H1 (cell line): ENCODE results near the gene BTBD10. TPM values are rescaled to one million over a fixed set of nuclear protein-coding genes. Genes with fewer than 3 reads are reported as not detected.

ENCODE experiments used
- CTCF ChIA-PET: fragments of 300-600 bp; sonication (Branson Sonifier 250); formaldehyde crosslinking; loops from one replicate; lab custom pipeline; 2021; ENCODE audit not compliant: partially characterized antibody; lab: Charles Lee
- POLR2A ChIA-PET: fragments of 300-600 bp; sonication (Branson Sonifier 250); formaldehyde crosslinking; loops from one replicate; lab custom pipeline; 2021; ENCODE audit warnings: inconsistent platforms; ENCODE audit not compliant: partially characterized antibody; lab: Charles Lee
- DNase-seq, 2 experiments: peaks; one replicate each; pipeline versions ENCODE4 v3.0.0 to v3.0.0-alpha.2; 2010 to 2022; ENCODE audit warnings: low spot score in 2 of 2, low read depth in 1 of 2, mixed read lengths in 1 of 2
- FAIRE-seq: peaks from 2 replicates; lab custom pipeline; 2011; peaks lifted over from hg19 to GRCh38; lab: Jason Lieb, UNC
- H2AFZ ChIP-seq: 2 replicates; pipeline ENCODE4 v1.8.1; 2012; ENCODE audit warnings: low read length, inconsistent platforms
- H2AK5ac ChIP-seq: 2 replicates; pipeline ENCODE4 v1.6.1; 2013; ENCODE audit warnings: low read depth, low read length
- H2BK120ac ChIP-seq: replicated peaks from 2 replicates; pipeline ENCODE3; 2013; ENCODE audit warnings: low read depth, low read length, inconsistent platforms
- H2BK12ac ChIP-seq: 2 replicates; pipeline ENCODE4 v1.6.1; 2013; ENCODE audit warnings: low read depth, low read length
- H2BK15ac ChIP-seq: 2 replicates; pipeline ENCODE4 v1.6.1; 2013; ENCODE audit warnings: low read length
- H2BK20ac ChIP-seq: 2 replicates; pipeline ENCODE4 v1.6.1; 2013; ENCODE audit warnings: low read length
- H2BK5ac ChIP-seq: 2 replicates; pipeline ENCODE4 v1.6.1; 2013; ENCODE audit warnings: low read depth, low read length
- H3K14ac ChIP-seq: 2 replicates; pipeline ENCODE4 v1.6.1; 2013; ENCODE audit warnings: inconsistent platforms; ENCODE audit not compliant: insufficient read length
- H3K18ac ChIP-seq: 2 replicates; pipeline ENCODE4 v1.6.1; 2013; ENCODE audit warnings: low read length; ENCODE audit errors: extremely low read depth
- H3K23ac ChIP-seq: 2 replicates; pipeline ENCODE4 v1.6.1; 2013; ENCODE audit warnings: inconsistent platforms; ENCODE audit not compliant: insufficient read length
- H3K23me2 ChIP-seq: 2 replicates; pipeline ENCODE4 v1.6.1; 2013; ENCODE audit warnings: low read depth, low read length
- H3K27ac ChIP-seq: 2 replicates; pipeline ENCODE4 v1.6.1; 2011; ENCODE audit warnings: low read depth, low read length, inconsistent platforms
- H3K27me3 ChIP-seq, 4 experiments: replicated peaks in 1 of 4; 1 replicate in 1 of 4; 2 replicates in 3 of 4; pipeline versions ENCODE4 v1.6.1 to v1.8.1; 2011 to 2013; ENCODE audit warnings: low read length in 3 of 4, mild to moderate bottlenecking in 3 of 4, inconsistent platforms in 2 of 4, mixed read lengths in 2 of 4, moderate library complexity in 1 of 4; ENCODE audit not compliant: control insufficient read depth in 3 of 4, insufficient read depth in 3 of 4; ENCODE audit errors: extremely low read depth in 1 of 4
- H3K36me3 ChIP-seq, 4 experiments: 2 replicates each; pipeline versions ENCODE4 v1.6.1 to v1.8.1; 2011 to 2013; ENCODE audit warnings: mild to moderate bottlenecking in 4 of 4, low read length in 3 of 4, moderate library complexity in 2 of 4, control low read depth in 1 of 4, inconsistent platforms in 1 of 4; ENCODE audit not compliant: insufficient read depth in 4 of 4, control insufficient read depth in 2 of 4
- H3K4ac ChIP-seq: replicated peaks from 2 replicates; pipeline ENCODE3; 2013; ENCODE audit warnings: low read length, low read depth, mixed read lengths, inconsistent platforms; ENCODE audit not compliant: insufficient read length
- H3K4me1 ChIP-seq, 4 experiments: replicated peaks in 1 of 4; 1 replicate in 1 of 4; 2 replicates in 3 of 4; pipeline versions ENCODE4 v1.6.1 to v1.8.1; 2011 to 2013; ENCODE audit warnings: low read length in 3 of 4, inconsistent platforms in 2 of 4, mixed read lengths in 1 of 4; ENCODE audit not compliant: insufficient read depth in 4 of 4, control insufficient read depth in 3 of 4
- H3K4me2 ChIP-seq, 2 experiments: 2 replicates each; pipeline versions ENCODE4 v1.6.1 to v1.8.1; 2011 to 2013; ENCODE audit warnings: low read depth in 2 of 2, low read length in 2 of 2, control low read depth in 1 of 2, inconsistent platforms in 1 of 2, mild to moderate bottlenecking in 1 of 2; ENCODE audit not compliant: insufficient read depth in 1 of 2
- H3K4me3 ChIP-seq, 4 experiments: fragments of 200-600, 300-600 bp in 1 of 4; sonication (generic), shearing (Covaris generic), sonication (Bioruptor Twin) in 1 of 4; 2 replicates each; pipeline versions ENCODE4 v1.5.1 to v1.8.1; 2011 to 2016; ENCODE audit warnings: low read length in 4 of 4, low read depth in 3 of 4, control low read depth in 2 of 4, inconsistent platforms in 2 of 4, mild to moderate bottlenecking in 2 of 4, mixed read lengths in 1 of 4, moderate library complexity in 1 of 4; ENCODE audit not compliant: insufficient read depth in 2 of 4; ENCODE audit errors: extremely low read depth in 1 of 4
- H3K56ac ChIP-seq: replicated peaks from 2 replicates; pipeline ENCODE3; 2013; ENCODE audit warnings: low read depth, mild to moderate bottlenecking, mixed read lengths, low read length, inconsistent platforms; ENCODE audit not compliant: insufficient read length
- H3K79me1 ChIP-seq: 2 replicates; pipeline ENCODE4 v1.6.1; 2013; ENCODE audit warnings: low read depth, low read length, control low read depth
- H3K79me2 ChIP-seq, 2 experiments: 2 replicates each; pipeline versions ENCODE4 v1.6.1 to v1.8.1; 2012 to 2013; ENCODE audit warnings: low read length in 2 of 2, mild to moderate bottlenecking in 2 of 2, inconsistent platforms in 1 of 2; ENCODE audit not compliant: insufficient read depth in 2 of 2, control insufficient read depth in 1 of 2
- H3K9ac ChIP-seq, 4 experiments: replicated peaks in 1 of 4; 1 replicate in 1 of 4; 2 replicates in 3 of 4; pipeline versions ENCODE4 v1.6.1 to v1.8.1; 2011 to 2013; ENCODE audit warnings: low read depth in 3 of 4, low read length in 3 of 4, control low read depth in 2 of 4, mild to moderate bottlenecking in 2 of 4, moderate library complexity in 2 of 4, inconsistent platforms in 1 of 4; ENCODE audit errors: extremely low read depth in 1 of 4
- H3K9me3 ChIP-seq, 2 experiments: 2 replicates each; pipeline versions ENCODE4 v1.6.1 to v1.8.1; 2012 to 2013; ENCODE audit warnings: mild to moderate bottlenecking in 2 of 2, moderate library complexity in 2 of 2, control low read depth in 1 of 2, inconsistent platforms in 1 of 2, low read depth in 1 of 2, low read length in 1 of 2, mixed read lengths in 1 of 2; ENCODE audit not compliant: insufficient read depth in 2 of 2
- H4K20me1 ChIP-seq, 2 experiments: replicated peaks in 1 of 2; 2 replicates each; pipeline versions ENCODE3 to v1.8.1; 2011 to 2013; ENCODE audit warnings: inconsistent platforms in 2 of 2, low read length in 2 of 2, mild to moderate bottlenecking in 1 of 2; ENCODE audit not compliant: insufficient read depth in 2 of 2, control insufficient read depth in 1 of 2
- H4K5ac ChIP-seq: 2 replicates; pipeline ENCODE4 v1.6.1; 2013; ENCODE audit warnings: low read length, low read depth, mixed read lengths, inconsistent platforms; ENCODE audit not compliant: insufficient read length
- H4K8ac ChIP-seq: 2 replicates; pipeline ENCODE4 v1.8.0; 2013; ENCODE audit warnings: mild to moderate bottlenecking, moderate library complexity, low read length, inconsistent platforms; ENCODE audit not compliant: insufficient read depth; ENCODE audit errors: extremely low read depth
- H4K91ac ChIP-seq: replicated peaks from 2 replicates; pipeline ENCODE3; 2013; ENCODE audit warnings: low read length, mixed read lengths, inconsistent platforms; ENCODE audit not compliant: insufficient read length
- CBX8 ChIP-seq: fragments of 300-800, 300-1000 bp; sonication (generic); IDR thresholded peaks from 2 replicates; pipeline ENCODE4 v1.7.1; 2016; ENCODE audit warnings: low read depth, low read length, borderline replicate concordance
- CHD1 ChIP-seq: IDR thresholded peaks from 2 replicates; pipeline ENCODE4 v1.6.1; 2012; ENCODE audit warnings: low read depth, low read length, improper control_type of control experiment
- EP300 ChIP-seq, 2 experiments: IDR thresholded peaks; 1 replicate in 1 of 2; 2 replicates in 1 of 2; pipeline ENCODE4 v1.6.1; 2011 to 2012; ENCODE audit warnings: low read depth in 2 of 2, low read length in 2 of 2, mild to moderate bottlenecking in 2 of 2, borderline replicate concordance in 1 of 2, inconsistent platforms in 1 of 2, moderate library complexity in 1 of 2
- HDAC6 ChIP-seq: IDR thresholded peaks from one replicate; pipeline ENCODE4 v1.7.1; 2012; ENCODE audit warnings: low read depth, mild to moderate bottlenecking, inconsistent platforms, low read length, moderate library complexity
- KDM4A ChIP-seq: IDR thresholded peaks from one replicate; pipeline ENCODE4 v1.7.1; 2012; ENCODE audit warnings: low read depth, mild to moderate bottlenecking, moderate library complexity, low read length, inconsistent platforms; ENCODE audit not compliant: severe bottlenecking
- KDM5A ChIP-seq: fragments of 200-600 bp; IDR thresholded peaks from 2 replicates; pipeline ENCODE4 v1.7.1; 2012; ENCODE audit warnings: mild to moderate bottlenecking, low read length, inconsistent platforms, mixed read lengths
- RFX5 ChIP-seq: IDR thresholded peaks from 2 replicates; pipeline ENCODE4 v1.6.1; 2011; ENCODE audit warnings: low read depth, low read length, improper control_type of control experiment, borderline replicate concordance
- RNF2 ChIP-seq: fragments of 200-900, 300-1000 bp; sonication (generic); IDR thresholded peaks from 2 replicates; pipeline ENCODE4 v1.7.1; 2016; ENCODE audit warnings: borderline replicate concordance, low read depth, mild to moderate bottlenecking, antibody characterized with exemption, low read length; ENCODE audit not compliant: poor library complexity, severe bottlenecking; ENCODE audit errors: missing control alignments
- SRF ChIP-seq: IDR thresholded peaks from 2 replicates; pipeline ENCODE4 v1.6.1; 2011; ENCODE audit warnings: mild to moderate bottlenecking, low read depth, low read length, moderate library complexity
- TAF7 ChIP-seq: optimal IDR thresholded peaks from 2 replicates; pipeline ENCODE3; 2011; ENCODE audit warnings: low read depth, mild to moderate bottlenecking, inconsistent platforms, low read length, moderate library complexity, borderline replicate concordance
- TBP ChIP-seq: IDR thresholded peaks from 2 replicates; pipeline ENCODE4 v1.6.1; 2011; ENCODE audit warnings: low read depth, low read length, improper control_type of control experiment
- WGBS, 2 experiments: shearing (Covaris generic) in 1 of 2; methylation state at CpG; one replicate each; pipeline versions ENCODE4 v1.1.6 to v1.1.7; 2013 to 2015; ENCODE audit warnings: low lambda C conversion rate in 2 of 2, mixed read lengths in 2 of 2, inconsistent platforms in 1 of 2, low coverage in 1 of 2, missing lambda C conversion rate in 1 of 2; ENCODE audit not compliant: insufficient replicate concordance in 2 of 2, insufficient coverage in 1 of 2, insufficient read length in 1 of 2; ENCODE audit errors: extremely low coverage in 1 of 2, missing lambda C conversion rate in 1 of 2; 5-methylcytosine and 5-hydroxymethylcytosine counted together
- polyA plus RNA-seq, 7 experiments: library from polyadenylated mRNA; depleted of rRNA in 3 of 7; stranded (reverse) in 5 of 7; unstranded in 2 of 7; fragments of >200 nt in 5 of 7; fragments of 200-250 nt in 2 of 7; gene quantifications; 1 replicate in 5 of 7; 2 replicates in 1 of 7; 4 replicates in 1 of 7; pipeline versions ENCODE4 v1.2.1 to v1.2.3, GENCODE V29; 2011 to 2013; ENCODE audit warnings: missing spikeins in 2 of 7, mixed read lengths in 2 of 7
- total RNA-seq: library from RNA; stranded (reverse); fragmentation: NEBNext Ultra II Directional; extraction: Animal tissue kit (Norgen Biotek cat#: 25700); gene quantifications from 2 replicates; pipeline ENCODE4 v1.2.1, GENCODE V29; 2021

The BTBD10 gene
- total and polyA plus RNA-seq, 2 of the 8 experiments (the other 6 are each of a cell fraction or from before 2014, with no cell fraction given): 13.8 to 22.2 TPM

DNA sequence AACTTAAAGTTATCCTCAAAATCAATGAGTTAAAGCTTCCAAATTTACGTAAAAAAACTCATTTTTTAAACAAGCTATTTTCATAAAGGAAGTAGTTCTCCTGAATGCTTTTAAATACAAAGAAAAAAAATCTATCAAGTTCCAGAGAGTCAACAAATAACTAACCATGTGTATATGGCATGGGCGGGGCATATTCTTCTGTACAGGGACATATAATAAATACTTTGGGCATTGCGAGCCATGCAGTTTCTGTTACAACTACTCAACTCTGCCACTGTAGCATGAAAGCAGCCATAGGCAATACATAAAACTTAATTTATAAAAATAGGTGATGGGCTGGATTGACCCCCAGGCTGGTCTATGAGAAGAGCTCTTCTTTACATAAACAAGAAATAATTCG is 57.8 kb downstream of the BTBD10 start:
- Histone ChIP-seq H4K5ac (no peak overlapping the region), H3K4ac (no peak overlapping the region), H4K91ac (no peak overlapping the region), H2BK15ac (no peak overlapping the region), H2BK5ac (no peak overlapping the region), H3K27me3 (no peaks in the 10 kb centered on the region), H2AFZ (no peak overlapping the region), H3K27ac (no peak overlapping the region), H3K23ac (no peak overlapping the region), H3K14ac (no peak overlapping the region), H3K56ac (no peak overlapping the region), H3K23me2 (peaks cover 2% of the 10 kb centered on the region; the same call in 1 of the 2 replicates), H3K4me1 (no peaks in the 10 kb centered on the region), H4K20me1 (peaks cover 2 to 3% of the 10 kb centered on the region in 2 experiments), H2BK12ac (no peak overlapping the region), H3K9me3 (peaks cover 4 to 6% of the 10 kb centered on the region in 2 experiments), H2BK20ac (no peak overlapping the region), H3K36me3 (peaks cover 0 to 14% (median 7%) of the 10 kb centered on the region in 4 experiments; a peak in 6 of 8 replicates), H2AK5ac (no peak overlapping the region), H3K4me2 (no peak overlapping the region), H3K18ac (no peak overlapping the region), H3K9ac (no peak overlapping the region), H3K4me3 (no peak overlapping the region), H3K79me1 (no peaks in the 10 kb centered on the region), H2BK120ac (no peak overlapping the region), H4K8ac (no peak overlapping the region), H3K79me2 (no peaks in the 10 kb centered on the region)
- no peak for FAIRE-seq
- ChIA-PET CTCF (no interaction called here), POLR2A (no interaction called here)
- no peak for DNase-seq
- no peak for TF ChIP-seq HDAC6
- TF ChIP-seq SRF: no peak
- no peak for TF ChIP-seq RFX5
- TF ChIP-seq KDM5A: no peak
- TF ChIP-seq KDM4A: no peak
- no peak for TF ChIP-seq CHD1
- no peak for TF ChIP-seq EP300 (IDR thresholded peaks at IDR 0.05; ENCODE audit: borderline replicate concordance in 1 of 2, low read depth in 2 of 2, low read length in 2 of 2)
- TF ChIP-seq TAF7: no peak
- TF ChIP-seq RNF2: no peak
- no peak for TF ChIP-seq TBP
- no peak for TF ChIP-seq CBX8
- WGBS, 2 experiments: 93% methylated on average over 4 of the region's 4 CpGs; no CpG with 5 or more reads in 1 of the 2 experiments
